HG02623 (cell line): ENCODE results near the gene HOXB9.

Source experiments
- ATAC-seq: cut with Tn5 transposase; IDR thresholded peaks from one replicate; pipeline ENCODE4 v1.9.1; 2021; ENCODE audit warnings: moderate library complexity; ENCODE audit not compliant: unreplicated experiment

HOXB9 gene

GRCh38 chr17:48612854-48613691 lies 13.1 kb downstream of the HOXB9 start:
- no peak for ATAC-seq

GRCh38 chr17:48612456-48612853 lies 13.7 kb downstream of the HOXB9 start:
- no peak for ATAC-seq

- no peak for ATAC-seq
Observed at GRCh38 chr17:48611681-48612455, 14.3 kb downstream of the HOXB9 start.

- no peak for ATAC-seq
Observed at GRCh38 chr17:48611213-48611612, 14.9 kb downstream of the HOXB9 start.

- no peak for ATAC-seq
Observed at GRCh38 chr17:48610282-48611211, 15.6 kb downstream of the HOXB9 start, which contains the start of gene HOXB7. TSS of gene HOXB7 (minus strand) at chr17:48611017. CDS start at chr17:48610918, 99 bp downstream.

GRCh38 chr17:48609759-48610281 lies 16.3 kb downstream of the HOXB9 start:
- ATAC-seq: no peak

GRCh38 chr17:48609033-48609432 lies 17.1 kb downstream of the HOXB9 start:
- no peak for ATAC-seq

- no peak for ATAC-seq
Observed at GRCh38 chr17:48608494-48608834, 17.7 kb downstream of the HOXB9 start.

- no peak for ATAC-seq
Observed at GRCh38 chr17:48606892-48607614, 19.1 kb downstream of the HOXB9 start.

- no peak for ATAC-seq
Observed at GRCh38 chr17:48605991-48606891, 19.9 kb downstream of the HOXB9 start.

GRCh38 chr17:48605409-48605919 lies 20.7 kb downstream of the HOXB9 start:
- ATAC-seq: no peak

GRCh38 chr17:48604770-48605329 lies 21.3 kb downstream of the HOXB9 start, which contains the start of gene HOXB6:
TSS of gene HOXB6 (minus strand) at chr17:48604986. CDS start at chr17:48598150, 6,836 bp downstream.
- ATAC-seq: no peak

- ATAC-seq: no peak
Observed at GRCh38 chr17:48603959-48604769, 22.0 kb downstream of the HOXB9 start.

GRCh38 chr17:48601539-48602425 lies 24.4 kb downstream of the HOXB9 start:
- no peak for ATAC-seq

- ATAC-seq: no peak
Observed at GRCh38 chr17:48601207-48601538, 25.0 kb downstream of the HOXB9 start.

- ATAC-seq: no peak
Observed at GRCh38 chr17:48600244-48601098, 25.7 kb downstream of the HOXB9 start.
